ENCODE results near the gene CCNYL1.
"Not testable (repeated sequence)": the region's sequence is repeated elsewhere in the genome, so short reads cannot be mapped to it uniquely, and the experiment has no call there.

Gene CCNYL1

GRCh38 chr2:207734636-207735512, 23.4 kb downstream of the CCNYL1 start:
- Histone ChIP-seq H3K4me1 (ENCODE audit: control insufficient read depth, insufficient read depth, low read length, poor library complexity, severe bottlenecking) (no peaks in the 10 kb centered on the region), H3K4me3 (ENCODE audit: extremely low read depth, insufficient read depth, low read length, poor library complexity, severe bottlenecking) (no peak overlapping the region), H3K27ac (ENCODE audit: low read depth, low read length, severe bottlenecking) (no peak overlapping the region), H3K9me3 (ENCODE audit: control insufficient read depth, low read length) (no peaks in the 10 kb centered on the region), H3K36me3 (ENCODE audit: control insufficient read depth, insufficient read depth, low read length) (peaks cover 41% of the 10 kb centered on the region)
- no CpG with 5 or more reads among the region's 4 CpGs for WGBS, 2 experiments (ENCODE audit: insufficient coverage in 2 of 2)

- H3K9me3 ChIP-seq (ENCODE audit: control insufficient read depth, low read length); H3K27ac ChIP-seq (ENCODE audit: low read depth, low read length, severe bottlenecking); H3K4me3 ChIP-seq (ENCODE audit: extremely low read depth, insufficient read depth, low read length, poor library complexity, severe bottlenecking); H3K4me1 ChIP-seq (ENCODE audit: control insufficient read depth, insufficient read depth, low read length, poor library complexity, severe bottlenecking): not testable (repeated sequence)
- 96 to 98% methylated on average over 8 of the region's 9 CpGs for WGBS, 2 experiments (ENCODE audit: insufficient coverage in 2 of 2)
- peaks cover 39% of the 10 kb centered on the region for H3K36me3 ChIP-seq (ENCODE audit: control insufficient read depth, insufficient read depth, low read length)
These were observed 24.0 kb downstream of the CCNYL1 start for GRCh38 chr2:207735513-207735859.

GRCh38 chr2:207743514-207743913, 32.1 kb downstream of the CCNYL1 start:
- no peaks in the 10 kb centered on the region for H3K4me1 ChIP-seq (ENCODE audit: control insufficient read depth, insufficient read depth, low read length, poor library complexity, severe bottlenecking)
- no peak overlapping the region for H3K4me3 ChIP-seq (ENCODE audit: extremely low read depth, insufficient read depth, low read length, poor library complexity, severe bottlenecking)
- no peak overlapping the region for H3K27ac ChIP-seq (ENCODE audit: low read depth, low read length, severe bottlenecking)
- H3K9me3 ChIP-seq (ENCODE audit: control insufficient read depth, low read length) = no peaks in the 10 kb centered on the region
- peaks cover 33% of the 10 kb centered on the region for H3K36me3 ChIP-seq (ENCODE audit: control insufficient read depth, insufficient read depth, low read length)

GRCh38 chr2:207744050-207744449, 32.6 kb downstream of the CCNYL1 start:
- Histone ChIP-seq H3K27ac (ENCODE audit: low read depth, low read length, severe bottlenecking) (no peak overlapping the region), H3K4me3 (ENCODE audit: extremely low read depth, insufficient read depth, low read length, poor library complexity, severe bottlenecking) (no peak overlapping the region), H3K36me3 (ENCODE audit: control insufficient read depth, insufficient read depth, low read length) (peaks cover 35% of the 10 kb centered on the region), H3K9me3 (ENCODE audit: control insufficient read depth, low read length) (no peaks in the 10 kb centered on the region), H3K4me1 (ENCODE audit: control insufficient read depth, insufficient read depth, low read length, poor library complexity, severe bottlenecking) (no peaks in the 10 kb centered on the region)
- 83 to 96% methylated on average over 1 to 2 of the region's 2 CpGs for WGBS, 2 experiments (ENCODE audit: insufficient coverage in 2 of 2)

- Histone ChIP-seq H3K4me1 (ENCODE audit: control insufficient read depth, insufficient read depth, low read length, poor library complexity, severe bottlenecking) (no peaks in the 10 kb centered on the region), H3K4me3 (ENCODE audit: extremely low read depth, insufficient read depth, low read length, poor library complexity, severe bottlenecking) (no peak overlapping the region), H3K9me3 (ENCODE audit: control insufficient read depth, low read length) (no peaks in the 10 kb centered on the region), H3K27ac (ENCODE audit: low read depth, low read length, severe bottlenecking) (no peak overlapping the region), H3K36me3 (ENCODE audit: control insufficient read depth, insufficient read depth, low read length) (peaks cover 33% of the 10 kb centered on the region)
- 90 to 98% methylated on average over 7 to 11 of the region's 11 CpGs for WGBS, 2 experiments (ENCODE audit: insufficient coverage in 2 of 2)
These were observed 33.0 kb downstream of the CCNYL1 start for GRCh38 chr2:207744451-207744850.

DNA sequence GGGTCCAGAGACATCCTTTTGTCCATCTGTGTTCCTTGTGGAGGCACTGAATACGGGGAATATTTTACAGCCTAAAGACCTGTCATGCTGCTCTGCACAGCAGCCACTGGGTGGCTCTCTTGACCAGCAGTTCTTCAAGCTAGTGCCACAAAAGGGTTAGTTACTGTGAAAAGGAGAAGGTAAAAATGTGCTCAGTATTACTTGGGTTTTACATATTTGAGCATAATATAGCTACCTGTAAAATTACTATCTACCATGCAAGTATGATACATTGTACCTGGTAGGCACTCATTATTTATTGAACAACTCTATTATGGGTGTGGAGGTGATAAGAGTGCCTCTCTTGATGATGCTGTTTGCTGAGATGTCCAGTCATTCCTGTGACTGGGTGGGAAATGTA, 34.7 kb downstream of the CCNYL1 start:
- 40% methylated on average over 1 of the region's 1 CpG for WGBS, 2 experiments (ENCODE audit: insufficient coverage in 2 of 2)

DNA sequence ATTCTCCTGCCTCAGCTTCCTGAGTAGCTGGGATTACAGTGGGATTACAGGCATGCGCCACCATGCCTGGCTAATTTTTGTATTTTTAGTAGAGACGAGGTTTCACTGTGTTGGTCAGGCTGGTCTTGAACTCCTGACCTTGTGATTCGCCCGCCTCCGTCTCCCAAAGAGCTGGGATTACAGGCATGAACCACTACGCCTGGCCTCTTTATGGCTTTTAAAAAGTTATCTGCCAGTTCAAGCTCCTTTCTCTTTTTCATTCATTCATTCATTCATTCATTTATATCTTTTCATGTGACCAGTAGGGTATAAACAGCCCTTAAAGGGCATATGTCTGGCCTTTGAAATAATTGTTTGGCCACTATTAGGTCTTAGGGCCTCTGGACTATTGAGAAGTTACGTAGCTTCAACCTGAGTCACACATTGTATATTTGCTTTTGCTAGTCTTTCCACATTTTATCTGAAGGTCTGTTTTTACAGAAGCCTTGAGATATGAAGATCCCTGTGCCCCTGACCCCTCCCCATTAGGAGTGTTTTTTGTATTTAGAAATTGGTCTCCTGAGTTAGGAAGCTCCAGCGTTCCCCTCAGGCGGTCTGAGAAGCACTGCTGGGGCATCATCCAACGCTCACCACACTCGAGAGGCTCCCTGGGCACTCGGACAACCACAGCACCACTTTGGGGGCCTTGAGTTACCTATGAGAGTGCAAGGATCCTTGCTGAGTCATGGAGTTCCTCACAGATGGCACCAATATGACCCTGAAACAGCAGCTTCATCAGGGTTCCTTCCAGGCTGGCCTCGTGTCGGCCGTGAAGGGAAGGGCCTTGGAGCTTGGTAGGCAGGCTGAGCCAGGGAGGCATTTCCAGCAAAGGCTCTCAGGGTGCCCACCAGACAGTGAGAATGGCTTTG, 36.5 kb downstream of the CCNYL1 start:
- Histone ChIP-seq H3K4me1 (ENCODE audit: control insufficient read depth, insufficient read depth, low read length, poor library complexity, severe bottlenecking) (no peaks in the 10 kb centered on the region), H3K4me3 (ENCODE audit: extremely low read depth, insufficient read depth, low read length, poor library complexity, severe bottlenecking) (no peak overlapping the region), H3K9me3 (ENCODE audit: control insufficient read depth, low read length) (no peaks in the 10 kb centered on the region), H3K27ac (ENCODE audit: low read depth, low read length, severe bottlenecking) (no peak overlapping the region), H3K36me3 (ENCODE audit: control insufficient read depth, insufficient read depth, low read length) (peaks cover 37% of the 10 kb centered on the region)
- WGBS, 2 experiments (ENCODE audit: insufficient coverage in 2 of 2) = 90 to 95% methylated on average over 13 of the region's 15 CpGs

More for the DNA sequence above, 34.7 kb downstream of the CCNYL1 start:
- H3K27ac ChIP-seq (ENCODE audit: low read depth, low read length, severe bottlenecking) = no peak overlapping the region
- no peaks in the 10 kb centered on the region for H3K4me1 ChIP-seq (ENCODE audit: control insufficient read depth, insufficient read depth, low read length, poor library complexity, severe bottlenecking)
- H3K4me3 ChIP-seq (ENCODE audit: extremely low read depth, insufficient read depth, low read length, poor library complexity, severe bottlenecking) = no peak overlapping the region
- peaks cover 41% of the 10 kb centered on the region for H3K36me3 ChIP-seq (ENCODE audit: control insufficient read depth, insufficient read depth, low read length)
- H3K9me3 ChIP-seq (ENCODE audit: control insufficient read depth, low read length) = no peaks in the 10 kb centered on the region

DNA sequence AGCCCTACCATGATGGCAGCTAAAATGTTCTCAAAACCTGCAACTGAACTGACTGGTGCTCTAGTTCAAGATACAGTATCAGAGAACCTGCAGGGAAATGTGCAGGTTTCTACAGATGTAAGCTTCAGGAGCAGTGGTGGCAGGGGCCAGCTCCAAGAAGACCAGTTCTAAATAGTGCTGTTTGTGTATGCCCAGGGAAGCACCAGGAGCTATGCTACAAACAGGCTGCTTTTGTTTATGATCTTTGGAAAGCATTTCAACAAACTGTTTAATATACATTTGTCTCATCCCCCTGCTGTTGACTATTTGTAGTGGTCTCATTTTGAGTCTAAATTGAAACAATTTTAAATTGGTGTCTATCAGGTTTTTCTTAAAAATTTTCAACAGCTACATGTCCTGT, 37.6 kb downstream of the CCNYL1 start:
- H3K36me3 ChIP-seq (ENCODE audit: control insufficient read depth, insufficient read depth, low read length) = peaks cover 27% of the 10 kb centered on the region
- no peaks in the 10 kb centered on the region for H3K4me1 ChIP-seq (ENCODE audit: control insufficient read depth, insufficient read depth, low read length, poor library complexity, severe bottlenecking)
- H3K9me3 ChIP-seq (ENCODE audit: control insufficient read depth, low read length) = no peaks in the 10 kb centered on the region
- H3K4me3 ChIP-seq (ENCODE audit: extremely low read depth, insufficient read depth, low read length, poor library complexity, severe bottlenecking) = no peak overlapping the region
- no peak overlapping the region for H3K27ac ChIP-seq (ENCODE audit: low read depth, low read length, severe bottlenecking)

GRCh38 chr2:207749873-207750272, 38.4 kb downstream of the CCNYL1 start:
- H3K9me3 ChIP-seq (ENCODE audit: control insufficient read depth, low read length) = no peaks in the 10 kb centered on the region
- no peaks in the 10 kb centered on the region for H3K4me1 ChIP-seq (ENCODE audit: control insufficient read depth, insufficient read depth, low read length, poor library complexity, severe bottlenecking)
- H3K27ac ChIP-seq (ENCODE audit: low read depth, low read length, severe bottlenecking) = no peak overlapping the region
- H3K36me3 ChIP-seq (ENCODE audit: control insufficient read depth, insufficient read depth, low read length) = peaks cover 27% of the 10 kb centered on the region
- WGBS, 2 experiments (ENCODE audit: insufficient coverage in 2 of 2) = 89 to 100% methylated on average over 1 of the region's 2 CpGs
- H3K4me3 ChIP-seq (ENCODE audit: extremely low read depth, insufficient read depth, low read length, poor library complexity, severe bottlenecking) = no peak overlapping the region

DNA sequence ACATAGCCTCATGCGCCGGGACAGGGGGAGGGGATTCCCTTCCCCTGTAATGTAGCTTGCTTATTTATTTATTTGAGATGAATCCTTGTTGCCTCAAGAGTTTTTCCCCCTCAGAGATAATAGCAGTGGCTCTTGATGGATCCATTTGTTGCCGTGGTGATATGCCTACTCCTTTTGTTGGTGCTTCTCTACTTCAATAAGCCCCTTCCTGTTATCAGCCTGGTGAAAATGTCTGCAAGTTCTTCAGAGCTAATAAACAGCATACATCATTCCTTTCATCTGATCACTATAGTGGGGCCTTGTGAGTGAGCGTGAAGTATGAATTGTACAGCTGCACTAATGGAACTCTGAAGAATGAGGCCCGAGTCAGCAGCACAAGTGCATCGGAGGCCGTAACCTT, 38.9 kb downstream of the CCNYL1 start:
- Histone ChIP-seq H3K27ac (ENCODE audit: low read depth, low read length, severe bottlenecking) (no peak overlapping the region), H3K36me3 (ENCODE audit: control insufficient read depth, insufficient read depth, low read length) (peaks cover 27% of the 10 kb centered on the region), H3K4me1 (ENCODE audit: control insufficient read depth, insufficient read depth, low read length, poor library complexity, severe bottlenecking) (no peaks in the 10 kb centered on the region), H3K4me3 (ENCODE audit: extremely low read depth, insufficient read depth, low read length, poor library complexity, severe bottlenecking) (no peak overlapping the region), H3K9me3 (ENCODE audit: control insufficient read depth, low read length) (no peaks in the 10 kb centered on the region)
- 97 to 100% methylated on average over 1 to 4 of the region's 7 CpGs for WGBS, 2 experiments (ENCODE audit: insufficient coverage in 2 of 2)

GRCh38 chr2:207750876-207751275, 39.4 kb downstream of the CCNYL1 start:
- WGBS, 2 experiments (ENCODE audit: insufficient coverage in 2 of 2) = no CpG with 5 or more reads among the region's 2 CpGs
- no peak overlapping the region for H3K4me3 ChIP-seq (ENCODE audit: extremely low read depth, insufficient read depth, low read length, poor library complexity, severe bottlenecking)
- no peak overlapping the region for H3K27ac ChIP-seq (ENCODE audit: low read depth, low read length, severe bottlenecking)
- H3K36me3 ChIP-seq (ENCODE audit: control insufficient read depth, insufficient read depth, low read length) = peaks cover 27% of the 10 kb centered on the region
- H3K9me3 ChIP-seq (ENCODE audit: control insufficient read depth, low read length) = no peaks in the 10 kb centered on the region
- no peaks in the 10 kb centered on the region for H3K4me1 ChIP-seq (ENCODE audit: control insufficient read depth, insufficient read depth, low read length, poor library complexity, severe bottlenecking)

All from mesodermal cell (in vitro differentiated cells).